GM11168 (cell line): Measurements from ENCODE around the gene LSM5.

Experiments used
- in situ Hi-C: fragments of 300-500 bp; cut with MboI; formaldehyde crosslinking; loops from one replicate; pipeline ENCODE4 v1.12.0; 2022; ENCODE audit warnings: low sequenced_read_pairs; ENCODE audit not compliant: unreplicated experiment

LSM5 gene

GRCh38 chr7:32490127-32490796 lies at the start of gene LSM5:
Gene LSM5, minus strand, starts transcription at chr7:32490380. Its CDS starts 15 bp downstream, at chr7:32490365.
- in situ Hi-C loops, result no loop called here

DNA sequence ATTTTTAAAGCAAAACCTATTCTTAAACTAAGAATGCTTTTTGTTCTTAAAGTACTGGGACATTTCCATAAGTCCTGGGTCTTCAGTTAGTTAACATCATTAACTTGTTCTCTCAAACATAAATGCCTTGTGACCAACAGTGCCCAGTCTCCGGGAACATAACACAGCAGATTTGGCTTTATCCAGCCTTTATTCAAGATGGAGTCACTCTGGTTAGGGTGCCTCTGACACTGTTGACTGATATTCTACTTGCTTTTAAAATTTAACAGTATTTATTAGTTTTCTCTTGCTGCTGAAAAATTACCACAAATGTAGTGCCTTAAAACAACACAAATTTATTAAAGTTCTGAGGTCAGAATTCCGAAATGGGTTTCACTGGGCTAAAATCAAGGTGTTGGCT lies 49.2 kb upstream of the LSM5 start:
- in situ Hi-C loops, result no loop called here

DNA sequence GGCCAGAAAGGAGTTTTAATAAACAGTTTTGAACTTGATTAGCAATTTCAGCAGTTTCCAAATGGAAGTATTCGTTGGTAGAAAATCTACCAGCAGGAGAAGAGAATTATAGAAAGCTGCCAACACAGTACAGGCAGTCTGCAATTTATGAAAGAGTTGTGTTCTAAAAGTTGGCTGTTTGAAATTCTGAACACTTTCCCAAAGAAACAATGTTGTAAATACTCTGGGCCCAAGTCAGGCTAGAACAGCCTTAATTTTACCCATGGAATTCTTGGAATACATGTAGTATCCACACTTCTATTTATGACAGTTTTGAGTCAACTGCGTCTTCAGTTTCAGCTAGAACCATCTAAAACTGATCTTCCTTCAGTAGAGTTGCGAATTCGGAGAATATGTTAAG lies 47.6 kb upstream of the LSM5 start:
- in situ Hi-C loops, result no loop called here

DNA sequence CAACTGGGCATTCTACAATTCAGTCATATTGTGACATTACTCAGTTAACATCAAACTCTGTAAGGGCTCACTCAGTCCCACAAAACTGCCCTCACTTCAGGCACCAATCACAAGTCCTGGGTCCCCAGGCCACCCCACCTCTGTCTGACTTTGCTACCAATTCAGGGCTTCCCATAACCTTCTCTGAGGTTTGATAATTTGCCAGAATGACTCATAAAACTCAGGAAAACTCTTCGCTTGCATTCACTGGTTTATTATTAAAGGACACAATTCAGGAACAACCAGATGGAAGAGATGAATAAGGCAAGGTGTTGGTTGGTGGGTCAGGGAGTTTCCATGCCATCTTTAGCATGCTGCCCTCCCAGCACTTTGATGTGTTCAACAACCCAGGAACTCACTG lies 46.4 kb upstream of the LSM5 start:
- in situ Hi-C loops, result no loop called here

- in situ Hi-C loops, result no loop called here
Measured at GRCh38 chr7:32536016-32536415, 45.8 kb upstream of the LSM5 start.

DNA sequence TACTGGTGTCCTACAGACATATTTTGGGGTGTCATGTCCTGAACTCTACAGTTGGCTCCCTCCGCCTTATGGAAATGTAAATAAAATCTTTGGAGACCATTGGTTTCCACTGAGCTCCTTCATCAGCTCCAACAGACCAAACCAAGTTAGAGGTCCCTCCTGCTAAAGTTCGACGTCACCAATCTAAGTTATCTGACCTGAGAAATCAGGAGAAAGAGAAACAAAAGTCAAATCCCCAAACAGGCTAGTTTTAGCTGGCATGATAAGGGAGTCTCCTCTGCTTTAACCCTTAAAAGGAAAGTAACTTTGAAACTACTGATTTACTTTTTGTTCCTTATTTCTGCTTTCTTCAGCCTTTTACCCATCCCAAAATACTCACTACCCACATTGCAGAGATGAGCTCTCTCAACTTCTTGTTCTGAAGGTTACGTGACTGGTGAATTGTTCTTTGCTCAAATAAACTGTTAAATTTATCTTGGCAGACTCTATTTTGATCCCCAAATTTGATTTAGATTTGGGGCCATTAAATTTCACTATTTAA lies 45.1 kb upstream of the LSM5 start:
- in situ Hi-C loops, result no loop called here

DNA sequence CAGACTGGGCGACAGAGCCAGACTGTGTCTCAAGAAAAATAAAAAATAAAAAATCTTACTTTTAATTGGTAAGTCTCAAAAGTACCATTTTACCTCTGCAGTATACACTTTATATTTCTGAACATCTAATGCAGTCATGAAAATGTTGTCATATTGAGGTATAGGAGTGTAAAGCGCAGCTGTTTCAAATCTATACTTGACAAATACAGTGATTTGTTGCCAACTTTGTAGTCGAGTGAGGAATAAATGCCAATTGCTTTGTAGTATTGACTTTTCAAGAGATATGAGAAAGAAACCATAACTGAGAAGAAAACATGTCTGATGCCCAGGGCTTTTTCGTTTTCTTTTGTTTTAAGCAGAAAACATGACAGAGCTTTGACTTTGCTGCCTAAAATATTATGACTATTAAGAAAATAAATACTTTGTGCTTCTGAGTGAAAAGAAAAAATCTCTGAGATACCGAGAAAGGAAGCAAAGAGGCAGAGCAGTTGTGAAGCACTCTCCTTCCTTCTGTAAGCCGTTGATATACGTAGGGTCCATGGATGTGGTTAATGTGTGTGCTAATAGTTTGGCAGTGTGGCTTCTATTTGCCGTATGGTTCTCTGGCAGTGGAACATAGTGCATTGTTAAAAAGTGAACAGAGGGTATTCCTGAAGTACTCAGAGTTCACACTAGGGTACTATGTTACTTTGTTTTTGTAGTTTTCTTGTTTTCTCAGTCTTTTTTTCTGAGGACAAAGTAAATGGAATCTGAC lies 43.3 kb upstream of the LSM5 start:
- in situ Hi-C loops, result no loop called here

GRCh38 chr7:32532716-32533115 lies 42.5 kb upstream of the LSM5 start:
- in situ Hi-C loops, result no loop called here

GRCh38 chr7:32532086-32532485 lies 41.9 kb upstream of the LSM5 start:
- in situ Hi-C loops, result no loop called here

DNA sequence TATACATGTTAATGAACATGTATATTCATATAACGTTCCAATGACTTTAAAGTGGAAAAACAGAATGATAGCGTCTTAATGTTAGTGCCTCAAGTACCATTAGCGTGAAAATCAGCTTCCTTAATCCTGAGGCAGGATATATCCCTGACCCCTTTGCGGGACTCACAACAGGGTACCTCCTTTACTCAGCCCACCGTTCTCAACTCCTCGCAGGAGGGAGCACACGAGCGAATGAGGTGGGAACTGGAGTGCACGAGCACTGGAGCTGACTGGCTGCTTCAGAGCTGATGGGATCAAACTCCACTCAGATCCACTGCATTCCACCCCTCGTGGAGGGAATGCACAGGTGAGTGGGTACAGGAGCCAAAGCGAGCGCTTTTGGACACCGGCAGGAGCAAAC lies 41.2 kb upstream of the LSM5 start:
- in situ Hi-C loops, result no loop called here

- in situ Hi-C loops, result no loop called here
Measured at GRCh38 chr7:32525839-32526238, 35.7 kb upstream of the LSM5 start.

GRCh38 chr7:32524631-32525030 lies 34.5 kb upstream of the LSM5 start:
- in situ Hi-C loops, result no loop called here

DNA sequence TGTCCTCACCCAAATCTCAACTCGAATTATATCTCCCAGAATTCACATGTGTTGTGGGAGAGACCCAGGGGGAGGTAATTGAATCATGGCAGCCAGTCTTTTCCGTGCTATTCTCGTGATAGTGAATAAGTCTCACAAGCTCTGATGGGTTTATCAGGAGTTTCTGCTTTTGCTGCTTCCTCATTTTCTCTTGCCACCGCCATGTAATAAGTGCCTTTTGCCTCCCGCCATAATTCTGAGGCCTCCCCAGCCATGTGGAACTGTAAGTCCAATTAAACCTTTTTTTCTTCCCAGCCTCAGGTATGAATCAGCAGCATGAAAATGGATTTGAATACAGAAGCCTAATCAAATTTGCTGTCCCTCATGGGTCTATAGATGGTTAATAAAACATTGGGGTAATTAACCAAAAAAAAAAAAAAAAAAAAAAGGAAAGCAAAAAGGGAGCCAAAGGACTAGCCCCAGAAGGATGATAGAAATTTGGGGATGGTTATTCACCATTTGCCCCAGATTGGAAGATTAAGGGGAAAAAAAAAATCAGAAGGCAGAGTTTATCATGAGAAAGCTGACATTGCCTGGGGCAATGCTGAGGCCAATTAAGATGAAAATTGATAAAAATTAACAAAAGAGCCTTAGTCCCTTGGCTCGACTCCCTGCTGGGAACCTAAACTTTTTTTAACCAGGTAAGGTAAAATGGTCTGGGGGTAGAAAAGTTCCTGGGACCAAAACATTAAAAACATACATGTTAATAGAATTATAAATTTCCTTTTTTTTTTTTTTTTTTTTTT lies 32.8 kb upstream of the LSM5 start:
- in situ Hi-C loops, result no loop called here

DNA sequence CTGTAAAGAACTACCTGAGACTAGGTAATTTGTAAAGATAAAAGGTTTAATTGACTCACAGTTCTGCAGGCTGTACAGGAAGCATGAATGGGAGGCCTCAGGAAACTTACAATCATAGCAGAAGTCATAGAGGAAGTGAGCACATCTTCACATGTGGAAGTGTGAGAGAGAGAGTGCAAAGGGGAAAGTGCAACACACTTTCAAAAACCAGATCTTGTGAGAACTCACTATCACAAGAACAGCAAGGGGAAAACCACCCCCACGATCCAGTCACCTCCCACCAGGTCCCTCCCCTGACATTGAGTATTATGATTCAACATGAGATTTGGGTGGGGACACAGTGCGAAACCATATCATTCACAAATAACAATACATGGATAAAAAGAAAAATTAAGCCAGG lies 29.6 kb upstream of the LSM5 start:
- in situ Hi-C loops, result no loop called here

DNA sequence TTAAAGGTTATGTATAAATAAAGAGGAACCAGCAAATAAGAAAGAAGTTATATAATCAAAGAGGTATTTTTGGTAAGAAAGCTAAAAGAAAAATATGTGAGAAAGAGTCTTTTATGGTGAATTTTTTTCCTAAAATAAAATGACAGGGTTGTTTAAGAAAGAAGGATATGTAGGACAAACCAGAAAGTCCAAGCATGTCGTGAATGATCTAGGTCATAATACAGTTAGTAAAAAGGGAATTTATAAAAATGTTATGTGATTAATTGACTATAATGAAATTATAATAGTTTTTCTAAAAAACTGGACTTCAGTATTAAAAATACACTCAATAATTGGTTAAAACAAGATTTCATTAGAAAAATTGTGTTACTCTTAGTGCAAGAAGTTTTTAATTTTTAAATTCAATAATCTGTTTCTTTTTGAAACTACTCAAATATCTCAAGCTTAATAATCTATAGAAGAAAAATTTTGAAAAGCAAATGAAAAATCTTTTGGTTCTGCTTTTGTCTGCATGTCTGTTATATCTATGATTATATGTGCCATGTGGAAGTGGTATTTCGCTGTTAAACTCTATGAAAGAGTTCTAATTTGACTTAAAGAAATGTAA lies 28.5 kb upstream of the LSM5 start:
- in situ Hi-C loops, result no loop called here

- in situ Hi-C loops, result no loop called here
Measured at GRCh38 chr7:32516551-32517100, 26.4 kb upstream of the LSM5 start.

DNA sequence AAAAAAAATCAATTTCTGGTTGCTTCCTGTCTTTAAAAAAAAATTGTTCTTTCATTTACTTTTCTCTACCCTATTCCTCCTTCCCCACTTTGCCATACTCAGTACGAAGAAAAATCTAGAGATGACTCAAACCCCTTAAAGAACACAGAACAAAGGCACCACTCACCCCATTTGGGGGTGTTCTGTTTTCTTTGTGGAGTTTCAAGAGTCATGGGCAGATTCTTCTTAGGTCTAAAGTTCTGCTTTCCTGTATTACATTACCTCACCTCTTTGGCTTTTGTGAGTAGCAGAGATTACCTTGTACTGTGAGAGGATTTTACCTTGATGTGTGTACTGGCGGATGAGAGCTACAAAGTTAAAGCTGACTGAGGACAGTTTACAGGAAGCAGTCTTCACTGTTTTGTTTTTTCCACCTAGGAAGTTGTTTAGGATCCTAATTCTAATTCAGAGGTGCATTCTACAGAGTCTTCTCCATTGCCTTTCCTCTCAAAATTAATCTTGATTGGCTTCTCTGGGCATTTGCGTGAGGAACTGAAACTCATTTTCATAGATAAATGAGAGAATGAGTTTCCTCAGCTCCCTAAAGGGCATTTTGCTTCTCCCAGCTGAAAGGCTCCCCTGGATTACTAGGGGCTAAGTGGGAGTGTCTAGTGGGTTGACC lies 25.8 kb upstream of the LSM5 start:
- in situ Hi-C loops, result no loop called here

GRCh38 chr7:32513210-32513609 lies 23.0 kb upstream of the LSM5 start:
- in situ Hi-C loops, result no loop called here

GRCh38 chr7:32511791-32512190 lies 21.6 kb upstream of the LSM5 start:
- in situ Hi-C loops, result no loop called here

DNA sequence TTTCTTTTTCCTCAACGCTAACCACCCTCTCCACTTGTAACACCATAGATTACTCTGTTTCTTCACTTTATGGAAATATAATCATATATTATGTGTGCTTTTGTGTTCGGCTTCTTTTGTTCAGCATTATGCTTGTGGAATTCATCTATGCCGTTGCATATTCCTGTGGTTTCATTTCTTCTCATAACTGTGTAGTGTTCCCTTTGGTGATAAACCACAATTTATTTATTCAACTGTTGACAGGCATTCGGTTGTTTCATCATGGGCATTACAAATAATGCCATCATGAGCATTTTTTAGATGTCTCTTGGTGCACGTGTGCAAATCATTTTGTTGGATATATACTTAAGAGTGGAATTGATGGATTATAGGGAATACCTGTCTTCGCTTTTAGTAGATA lies 17.2 kb upstream of the LSM5 start:
- in situ Hi-C loops, result no loop called here
